DLD1 (cell line): ENCODE results near the gene CLEC12A.

Experiments used
- in situ Hi-C: cut with HindIII; loops from 2 replicates; pipeline ENCODE4 v1.10.0; 2017; ENCODE audit warnings: low sequenced_read_pairs

CLEC12A gene

GRCh38 chr12:10031771-10032175 lies 60.6 kb downstream of the CLEC12A start:
- in situ Hi-C loops = no loop called here

GRCh38 chr12:10033783-10034545 lies 62.8 kb downstream of the CLEC12A start:
- in situ Hi-C loops = no loop called here
